NCI-H2227 (cell line): ENCODE data around the gene CD3D.

ENCODE experiments used
- DNase-seq: peaks from one replicate; lab custom pipeline; 2025; ENCODE audit not compliant: unreplicated experiment; lab: John Stamatoyannopoulos, UW

Gene CD3D

GRCh38 chr11:118304568-118305248, 37.8 kb downstream of the CD3D start, which contains the start of gene CD3E:
Gene CD3E, plus strand, starts transcription at chr11:118304730. Its CDS starts 223 bp downstream, at chr11:118304953.
- DNase-seq = no peak

DNA sequence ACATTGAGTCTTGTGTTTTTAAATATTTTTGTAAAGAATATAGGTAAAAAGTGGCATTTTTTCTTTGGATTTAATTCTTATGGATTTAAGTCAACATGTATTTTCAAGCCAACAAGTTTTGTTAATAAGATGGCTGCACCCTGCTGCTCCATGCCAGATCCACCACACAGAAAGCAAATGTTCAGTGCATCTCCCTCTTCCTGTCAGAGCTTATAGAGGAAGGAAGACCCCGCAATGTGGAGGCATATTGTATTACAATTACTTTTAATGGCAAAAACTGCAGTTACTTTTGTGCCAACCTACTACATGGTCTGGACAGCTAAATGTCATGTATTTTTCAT, 38.3 kb downstream of the CD3D start:
- no peak for DNase-seq

GRCh38 chr11:118301600-118302195, 40.8 kb downstream of the CD3D start:
- no peak for DNase-seq

DNA sequence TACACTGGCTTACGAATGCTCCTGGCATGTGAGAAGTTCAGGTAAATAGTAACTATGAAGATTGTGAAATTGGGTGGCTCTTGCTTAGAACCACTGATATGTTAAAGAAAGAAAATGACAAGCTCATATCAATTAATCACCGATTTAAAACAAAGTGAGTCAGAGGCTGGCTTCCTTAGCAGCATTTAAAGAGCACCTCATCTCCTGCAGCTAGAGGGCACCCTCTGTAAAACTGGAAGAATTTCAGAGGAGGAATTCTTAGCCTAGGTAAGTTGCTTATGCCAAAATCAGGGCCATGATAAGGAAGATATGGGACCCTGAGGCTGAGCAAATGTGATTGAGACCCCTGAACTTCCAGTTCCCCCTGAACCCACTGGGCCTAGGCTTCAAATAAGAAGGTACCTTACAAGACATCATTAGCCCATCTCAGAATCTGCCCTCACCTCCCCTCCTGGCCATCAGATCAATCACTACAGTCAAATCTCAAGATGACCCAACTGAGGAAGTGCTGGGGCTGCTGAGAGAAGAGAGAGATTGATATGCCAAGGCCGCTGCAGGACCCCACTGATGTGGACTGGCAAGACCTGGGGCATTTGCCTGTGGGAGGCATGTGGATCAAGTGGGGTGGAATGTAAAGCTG, 46.6 kb downstream of the CD3D start:
- no peak for DNase-seq

DNA sequence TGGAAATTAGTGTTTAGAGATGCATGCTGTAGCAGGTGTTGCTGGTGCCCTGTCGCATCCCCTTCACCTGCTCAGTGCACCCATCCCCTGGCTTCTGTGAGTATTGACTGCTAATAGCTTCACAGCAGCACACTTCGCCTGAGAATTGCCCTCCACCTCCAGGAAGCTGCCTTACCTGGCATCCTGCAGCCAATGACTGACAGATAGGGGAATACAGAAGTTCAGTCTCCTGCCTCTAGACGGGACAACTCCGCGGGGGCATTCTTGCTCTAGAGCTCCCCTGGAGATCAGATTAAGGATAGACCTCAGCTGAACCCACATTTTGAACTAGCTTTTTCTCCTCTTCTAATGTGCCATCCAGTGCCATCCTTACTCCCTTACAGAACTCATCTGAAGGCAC, 47.3 kb downstream of the CD3D start:
- DNase-seq = no peak

DNA sequence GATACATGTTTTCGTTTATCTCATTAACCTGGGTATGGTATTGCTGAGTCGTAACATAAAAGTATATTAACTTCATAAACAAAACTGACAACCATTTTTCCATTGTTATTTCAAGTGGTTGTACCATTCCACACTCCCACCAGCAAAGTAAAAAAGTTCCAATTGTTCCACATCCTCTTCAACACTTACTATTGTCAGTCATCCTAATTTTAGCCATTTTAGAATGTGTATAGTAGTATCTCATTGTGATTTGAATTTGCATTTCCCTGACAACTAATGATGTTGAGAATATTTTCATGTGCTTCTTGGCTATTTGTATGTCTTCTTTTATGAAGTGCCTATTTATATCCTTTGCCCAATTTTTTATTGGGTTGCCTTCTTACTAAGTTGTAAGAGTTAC, 48.5 kb downstream of the CD3D start:
- no peak for DNase-seq

GRCh38 chr11:118291477-118292135, 50.9 kb downstream of the CD3D start:
- DNase-seq = no peak

DNA sequence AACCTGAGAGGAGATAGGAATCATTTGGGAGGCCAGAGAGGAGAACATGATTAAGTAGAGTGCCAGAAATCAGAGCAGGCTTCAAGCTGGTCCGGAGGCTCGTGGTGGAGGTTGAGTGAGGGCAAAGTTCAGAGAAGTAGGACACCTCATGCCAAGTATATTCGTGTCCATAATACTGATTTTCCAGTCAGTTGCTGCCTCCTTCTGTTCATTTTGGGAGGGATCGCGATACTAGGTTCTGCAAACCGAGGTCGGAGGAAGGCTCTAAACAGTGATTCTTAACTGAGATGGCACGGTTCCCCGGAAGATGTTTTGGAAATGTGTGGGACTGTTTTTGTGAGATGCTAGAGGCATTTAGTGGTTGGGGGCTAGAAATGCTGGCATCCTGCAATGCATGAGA, 51.6 kb downstream of the CD3D start:
- no peak for DNase-seq

GRCh38 chr11:118289401-118289800, 53.1 kb downstream of the CD3D start:
- DNase-seq = no peak
